Measurements from ENCODE around the gene NRXN2. TPM values are rescaled to one million over a fixed set of nuclear protein-coding genes. Genes with fewer than 3 reads are reported as not detected.

The NRXN2 gene
- polyA plus RNA-seq, 1 experiment, result 0.20 TPM

DNA sequence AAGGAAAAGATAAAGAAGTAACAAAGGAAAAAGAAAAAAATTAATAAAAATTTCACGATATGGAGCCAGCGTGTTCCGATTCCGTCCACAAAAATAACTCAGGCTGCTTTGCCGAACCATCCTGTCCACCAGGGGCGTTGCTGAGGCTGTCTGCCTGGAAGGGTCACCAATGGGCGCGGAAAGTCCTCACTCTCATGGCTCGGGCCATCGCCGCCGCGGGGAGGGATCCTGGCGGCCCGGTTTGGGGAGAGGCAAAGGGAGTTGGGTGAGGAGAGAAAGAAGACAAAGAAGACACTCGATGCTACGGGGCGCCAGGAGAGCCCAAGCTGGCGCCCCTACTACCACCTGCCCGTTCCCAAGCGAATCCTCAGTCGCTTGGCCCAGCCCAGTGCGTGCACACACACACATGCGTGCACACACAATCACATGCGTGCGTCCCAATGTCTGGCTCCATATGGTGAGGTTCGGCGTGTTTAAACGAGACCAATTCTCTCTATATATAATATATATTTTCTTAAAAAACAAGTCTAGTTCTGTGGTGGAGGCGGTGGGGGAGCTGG is 42.4 kb upstream of the NRXN2 start:
- ChIA-PET CTCF (no interaction called here), POLR2A (no interaction called here)
- Histone ChIP-seq H3K36me3 (ENCODE audit: control insufficient read depth, insufficient read depth, low read length) (peaks cover 68% of the 10 kb centered on the region), H3K27me3 (ENCODE audit: control insufficient read depth, insufficient read depth, low read length) (no peaks in the 10 kb centered on the region), H3K4me3 (ENCODE audit: low read depth, low read length) (no peak overlapping the region)
- TF ChIP-seq, protein P1, sequence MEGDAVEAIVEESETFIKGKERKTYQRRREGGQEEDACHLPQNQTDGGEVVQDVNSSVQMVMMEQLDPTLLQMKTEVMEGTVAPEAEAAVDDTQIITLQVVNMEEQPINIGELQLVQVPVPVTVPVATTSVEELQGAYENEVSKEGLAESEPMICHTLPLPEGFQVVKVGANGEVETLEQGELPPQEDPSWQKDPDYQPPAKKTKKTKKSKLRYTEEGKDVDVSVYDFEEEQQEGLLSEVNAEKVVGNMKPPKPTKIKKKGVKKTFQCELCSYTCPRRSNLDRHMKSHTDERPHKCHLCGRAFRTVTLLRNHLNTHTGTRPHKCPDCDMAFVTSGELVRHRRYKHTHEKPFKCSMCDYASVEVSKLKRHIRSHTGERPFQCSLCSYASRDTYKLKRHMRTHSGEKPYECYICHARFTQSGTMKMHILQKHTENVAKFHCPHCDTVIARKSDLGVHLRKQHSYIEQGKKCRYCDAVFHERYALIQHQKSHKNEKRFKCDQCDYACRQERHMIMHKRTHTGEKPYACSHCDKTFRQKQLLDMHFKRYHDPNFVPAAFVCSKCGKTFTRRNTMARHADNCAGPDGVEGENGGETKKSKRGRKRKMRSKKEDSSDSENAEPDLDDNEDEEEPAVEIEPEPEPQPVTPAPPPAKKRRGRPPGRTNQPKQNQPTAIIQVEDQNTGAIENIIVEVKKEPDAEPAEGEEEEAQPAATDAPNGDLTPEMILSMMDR (IDR thresholded peaks at IDR 0.05; ENCODE audit: insufficient read depth, low read depth, low read length), result 0 out of 2 replicates have a peak, but pooled peaks have one; percentile 19
- no peak for DNase-seq (ENCODE audit: low read depth)

DNA sequence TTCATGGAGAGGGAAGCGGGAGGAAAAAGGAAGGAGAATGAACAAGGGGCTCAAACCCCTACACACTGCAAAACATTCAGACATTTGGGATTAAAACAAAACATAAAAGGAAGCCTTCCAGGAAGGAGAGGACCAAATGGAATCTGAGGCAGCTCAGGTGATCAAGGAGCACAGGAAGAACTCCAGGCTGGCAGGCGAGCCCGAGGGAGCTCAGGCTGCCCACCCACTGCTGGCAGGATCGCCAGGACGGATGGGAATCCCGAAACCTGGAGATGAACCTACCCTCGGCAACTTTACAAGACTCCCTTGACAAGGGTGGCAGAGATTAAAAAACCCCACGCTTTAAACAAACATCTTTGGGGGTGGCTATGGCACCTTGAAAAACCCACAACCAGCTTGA is 41.8 kb upstream of the NRXN2 start:
- H3K27me3 ChIP-seq (ENCODE audit: control insufficient read depth, insufficient read depth, low read length), result no peaks in the 10 kb centered on the region
- no peak overlapping the region for H3K4me3 ChIP-seq (ENCODE audit: low read depth, low read length)
- ChIA-PET POLR2A (no interaction called here), CTCF (interaction anchor here (1.0 kb wide), 1 partner anchor 31 kb away, joined by 3 read pairs; no protein-coding TSS in a partner anchor)
- peaks cover 62% of the 10 kb centered on the region for H3K36me3 ChIP-seq (ENCODE audit: control insufficient read depth, insufficient read depth, low read length)
- TF ChIP-seq, protein P1 (IDR thresholded peaks at IDR 0.05; ENCODE audit: insufficient read depth, low read depth, low read length), result no peak
- DNase-seq (ENCODE audit: low read depth), result no peak

DNA sequence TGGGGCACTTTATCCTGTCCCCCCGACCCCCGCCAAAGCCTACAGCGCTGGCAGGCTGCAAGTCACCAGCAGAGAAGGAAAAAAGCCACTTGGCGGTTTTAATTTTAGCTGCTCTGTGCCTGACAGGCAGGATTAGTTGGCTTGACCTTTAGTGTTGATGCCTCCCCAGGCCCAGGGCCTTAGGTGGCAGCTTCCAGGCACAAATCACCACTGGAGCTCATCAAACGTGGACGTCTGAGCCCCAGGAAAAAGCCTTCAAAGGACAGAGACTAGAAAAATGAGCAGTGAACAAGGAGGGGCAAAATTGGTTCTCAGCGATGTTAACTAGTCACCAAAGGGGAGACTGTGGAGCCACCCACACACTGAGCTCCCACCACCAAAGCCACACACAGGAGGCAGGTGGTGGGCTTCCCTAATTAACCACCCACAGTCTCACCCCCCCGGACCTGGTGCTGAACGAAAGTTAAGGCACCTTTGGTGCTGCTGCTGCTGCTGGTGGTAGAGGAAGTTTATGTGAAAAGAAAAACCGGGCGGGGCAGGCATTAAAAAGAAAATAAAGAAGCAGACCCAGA is 41.1 kb upstream of the NRXN2 start:
- ChIA-PET CTCF (interaction anchor here (1.0 to 3.1 kb wide), 6 partner anchors 10 to 76 kb away, joined by 3 to 11 read pairs (median 4); no protein-coding TSS in a partner anchor), POLR2A (interaction anchor here (0.6 kb wide), 1 partner anchor 15 kb away, joined by 12 read pairs; no protein-coding TSS in a partner anchor)
- DNase-seq (ENCODE audit: low read depth), result no peak
- H3K36me3 ChIP-seq (ENCODE audit: control insufficient read depth, insufficient read depth, low read length), result peaks cover 57% of the 10 kb centered on the region
- no peak overlapping the region for H3K4me3 ChIP-seq (ENCODE audit: low read depth, low read length)
- TF ChIP-seq, protein P1 (IDR thresholded peaks at IDR 0.05; ENCODE audit: insufficient read depth, low read depth, low read length), result no peak
- no peaks in the 10 kb centered on the region for H3K27me3 ChIP-seq (ENCODE audit: control insufficient read depth, insufficient read depth, low read length)

DNA sequence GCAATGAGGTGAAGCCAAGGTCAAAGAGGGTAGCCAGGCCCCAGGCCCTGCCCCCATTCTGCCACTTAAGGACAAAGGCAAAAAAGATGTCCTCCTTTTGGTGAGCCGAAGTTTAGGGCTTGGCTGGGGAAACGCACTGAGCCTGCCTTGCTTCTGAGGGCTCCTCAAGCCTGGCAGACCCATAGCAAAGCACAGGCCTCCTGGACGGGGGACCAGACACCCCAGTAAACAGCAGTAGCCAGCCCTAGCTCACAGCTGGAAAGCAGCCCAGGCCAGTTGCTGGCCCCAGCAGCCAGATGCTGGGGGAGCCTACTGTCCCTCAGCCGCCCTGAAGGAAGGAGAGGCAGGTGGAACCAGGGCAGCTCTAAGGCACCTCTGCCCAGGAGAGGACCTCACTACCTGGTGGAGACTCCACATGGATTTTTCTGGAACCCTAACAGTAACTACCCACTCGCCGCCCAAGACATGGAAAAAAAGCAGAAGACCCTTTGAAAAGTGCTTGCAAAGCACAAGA is 40.6 kb upstream of the NRXN2 start:
- TF ChIP-seq, protein P1 (IDR thresholded peaks at IDR 0.05; ENCODE audit: insufficient read depth, low read depth, low read length), result no peak
- H3K27me3 ChIP-seq (ENCODE audit: control insufficient read depth, insufficient read depth, low read length), result no peaks in the 10 kb centered on the region
- ChIA-PET POLR2A (interaction anchor here (0.5 to 0.6 kb wide), 3 partner anchors 16 to 1054 kb away, joined by 4 to 12 read pairs (median 6); no protein-coding TSS in a partner anchor), CTCF (interaction anchor here (0.9 to 3.1 kb wide), 7 partner anchors 10 to 75 kb away, joined by 3 to 11 read pairs (median 3); no protein-coding TSS in a partner anchor)
- H3K4me3 ChIP-seq (ENCODE audit: low read depth, low read length), result no peak overlapping the region
- peaks cover 51% of the 10 kb centered on the region for H3K36me3 ChIP-seq (ENCODE audit: control insufficient read depth, insufficient read depth, low read length)
- DNase-seq (ENCODE audit: low read depth), result no peak
